ENCODE results near the gene IGFBP4. TPM values are rescaled to one million over a fixed set of nuclear protein-coding genes. Genes with fewer than 3 reads are reported as not detected.
"Not testable (repeated sequence)": the region's sequence is repeated elsewhere in the genome, so short reads cannot be mapped to it uniquely, and the experiment has no call there.

The IGFBP4 gene
- total RNA-seq, 6 donors from 2014 or later: 80.7 to 524 (median 169) TPM

DNA sequence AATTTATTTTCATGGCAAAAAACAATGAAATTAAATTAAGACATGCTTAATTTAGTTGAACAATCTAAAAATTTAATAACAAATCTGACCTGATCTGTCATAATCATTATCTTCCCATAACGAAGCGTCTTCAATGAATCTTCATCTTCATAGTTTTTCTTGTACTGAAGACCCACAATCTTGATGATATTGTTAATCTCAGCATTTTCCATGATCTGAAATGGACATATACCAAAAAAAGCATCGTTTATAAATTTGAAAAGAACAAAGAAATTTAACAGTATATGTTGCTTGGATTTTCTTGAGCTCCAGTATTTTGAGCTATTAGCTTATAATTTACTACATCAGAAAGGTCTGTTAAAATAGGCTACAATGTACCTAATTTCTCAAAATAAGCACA lies 35.8 kb upstream of the IGFBP4 start:
- ATAC-seq (ENCODE audit: low FRiP score in 2 of 2) (no peak), DNase-seq (no peak)
- TF ChIP-seq POLR2AphosphoS5 (IDR thresholded peaks at IDR 0.05) (no peak), POLR2A (IDR thresholded peaks at IDR 0.05) (no peak), EP300 (IDR thresholded peaks at IDR 0.05) (no peak)
- TF ChIP-seq, protein P1, sequence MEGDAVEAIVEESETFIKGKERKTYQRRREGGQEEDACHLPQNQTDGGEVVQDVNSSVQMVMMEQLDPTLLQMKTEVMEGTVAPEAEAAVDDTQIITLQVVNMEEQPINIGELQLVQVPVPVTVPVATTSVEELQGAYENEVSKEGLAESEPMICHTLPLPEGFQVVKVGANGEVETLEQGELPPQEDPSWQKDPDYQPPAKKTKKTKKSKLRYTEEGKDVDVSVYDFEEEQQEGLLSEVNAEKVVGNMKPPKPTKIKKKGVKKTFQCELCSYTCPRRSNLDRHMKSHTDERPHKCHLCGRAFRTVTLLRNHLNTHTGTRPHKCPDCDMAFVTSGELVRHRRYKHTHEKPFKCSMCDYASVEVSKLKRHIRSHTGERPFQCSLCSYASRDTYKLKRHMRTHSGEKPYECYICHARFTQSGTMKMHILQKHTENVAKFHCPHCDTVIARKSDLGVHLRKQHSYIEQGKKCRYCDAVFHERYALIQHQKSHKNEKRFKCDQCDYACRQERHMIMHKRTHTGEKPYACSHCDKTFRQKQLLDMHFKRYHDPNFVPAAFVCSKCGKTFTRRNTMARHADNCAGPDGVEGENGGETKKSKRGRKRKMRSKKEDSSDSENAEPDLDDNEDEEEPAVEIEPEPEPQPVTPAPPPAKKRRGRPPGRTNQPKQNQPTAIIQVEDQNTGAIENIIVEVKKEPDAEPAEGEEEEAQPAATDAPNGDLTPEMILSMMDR (IDR thresholded peaks at IDR 0.05): no peak
- Histone ChIP-seq H3K4me3 (no peak overlapping the region), H3K27me3 (no peaks in the 10 kb centered on the region), H3K4me1 (no peaks in the 10 kb centered on the region), H3K27ac (no peak overlapping the region), H3K9me3 (no peaks in the 10 kb centered on the region), H3K36me3 (no peaks in the 10 kb centered on the region)
- 91 to 98% methylated on average over 3 of the region's 3 CpGs for WGBS, 2 donors

DNA sequence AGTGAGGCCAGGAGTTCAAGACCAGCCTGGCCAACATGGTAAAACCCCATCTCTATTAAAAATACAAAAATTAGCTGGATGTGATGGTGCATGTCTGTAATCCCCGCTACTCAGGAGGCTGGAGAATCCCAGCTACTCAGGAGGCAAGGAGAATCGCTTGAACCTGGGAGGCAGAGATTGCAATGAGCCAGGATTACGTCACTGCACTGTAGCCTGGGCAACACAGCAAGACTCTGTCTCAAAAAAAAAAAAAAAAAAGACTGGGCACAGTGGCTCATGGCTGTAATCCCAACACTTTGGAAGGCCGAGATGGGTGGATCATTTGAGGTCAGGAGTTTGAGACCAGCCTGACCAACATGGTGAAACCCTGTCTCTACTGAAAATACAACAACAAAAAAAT lies 33.7 kb upstream of the IGFBP4 start:
- 93 to 94% methylated on average over 4 of the region's 4 CpGs for WGBS, 2 donors
- not testable (repeated sequence) for DNase-seq; ATAC-seq (ENCODE audit: low FRiP score in 2 of 2); H3K4me1 ChIP-seq; H3K4me3 ChIP-seq; H3K27ac ChIP-seq; H3K27me3 ChIP-seq; H3K36me3 ChIP-seq; H3K9me3 ChIP-seq

DNA sequence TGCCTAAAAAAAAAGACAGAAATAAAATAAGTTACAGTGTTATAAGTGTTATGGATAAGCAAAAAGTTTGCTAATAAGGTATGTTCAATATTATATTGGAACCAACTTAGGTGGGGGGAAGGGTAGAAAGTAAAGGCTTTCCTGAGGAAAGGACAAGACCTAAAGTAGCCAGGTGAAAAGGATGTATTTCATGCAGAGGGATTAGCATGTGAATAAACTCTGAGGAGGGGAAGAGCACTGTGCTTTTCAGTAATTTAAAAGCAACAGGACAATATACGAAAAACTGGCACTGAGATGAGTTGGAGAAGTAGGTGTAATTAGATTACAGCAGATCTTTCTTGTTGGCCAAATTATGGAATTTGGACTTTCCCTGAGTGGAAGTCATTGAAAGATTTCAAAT lies 33.2 kb upstream of the IGFBP4 start:
- no peak overlapping the region for H3K27ac ChIP-seq
- DNase-seq: no peak
- no peak for ATAC-seq (ENCODE audit: low FRiP score in 2 of 2)
- H3K4me3 ChIP-seq: no peak overlapping the region
- H3K27me3 ChIP-seq: no peaks in the 10 kb centered on the region
- H3K9me3 ChIP-seq: no peaks in the 10 kb centered on the region
- 83 to 96% methylated on average over 1 of the region's 1 CpG for WGBS, 2 donors
- H3K4me1 ChIP-seq: peaks cover 0 to 3% (median under 1%) of the 10 kb centered on the region in 4 donors
- no peaks in the 10 kb centered on the region for H3K36me3 ChIP-seq
- no peak for TF ChIP-seq POLR2A (IDR thresholded peaks at IDR 0.05)
- no peak for TF ChIP-seq POLR2AphosphoS5 (IDR thresholded peaks at IDR 0.05)
- TF ChIP-seq, protein P1 (IDR thresholded peaks at IDR 0.05): no peak
- TF ChIP-seq EP300 (IDR thresholded peaks at IDR 0.05): no peak

DNA sequence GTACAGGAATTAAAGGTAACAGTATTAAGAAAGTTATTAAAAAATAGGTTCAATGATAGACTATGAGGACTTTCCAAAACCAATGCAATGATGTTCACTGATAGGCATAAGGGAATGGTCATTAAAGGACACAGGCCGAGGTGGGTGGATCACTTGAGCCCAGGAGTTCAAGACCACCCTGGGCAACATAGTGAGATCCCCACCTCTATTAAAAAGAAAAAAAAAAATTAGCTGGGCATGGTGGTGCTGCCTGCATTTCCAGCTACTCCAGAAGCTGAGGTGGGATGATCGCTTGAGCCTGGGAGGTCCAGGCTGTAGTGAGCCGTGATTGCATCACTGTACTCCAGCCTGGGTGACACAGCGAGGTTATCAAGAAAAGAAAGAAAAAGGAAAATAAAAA lies 31.4 kb upstream of the IGFBP4 start:
- 95 to 97% methylated on average over 4 of the region's 4 CpGs for WGBS, 2 donors
- ATAC-seq (ENCODE audit: low FRiP score in 2 of 2): no peak
- Histone ChIP-seq H3K4me1 (peaks cover under 1 to 9% (median 2%) of the 10 kb centered on the region in 4 donors), H3K9me3 (no peaks in the 10 kb centered on the region), H3K4me3 (no peak overlapping the region), H3K27ac (no peak overlapping the region), H3K27me3 (no peaks in the 10 kb centered on the region), H3K36me3 (no peaks in the 10 kb centered on the region)
- TF ChIP-seq, protein P1 (IDR thresholded peaks at IDR 0.05): no peak
- TF ChIP-seq EP300 (IDR thresholded peaks at IDR 0.05) (no peak), POLR2A (IDR thresholded peaks at IDR 0.05) (no peak), POLR2AphosphoS5 (IDR thresholded peaks at IDR 0.05) (no peak)
- no peak for DNase-seq

DNA sequence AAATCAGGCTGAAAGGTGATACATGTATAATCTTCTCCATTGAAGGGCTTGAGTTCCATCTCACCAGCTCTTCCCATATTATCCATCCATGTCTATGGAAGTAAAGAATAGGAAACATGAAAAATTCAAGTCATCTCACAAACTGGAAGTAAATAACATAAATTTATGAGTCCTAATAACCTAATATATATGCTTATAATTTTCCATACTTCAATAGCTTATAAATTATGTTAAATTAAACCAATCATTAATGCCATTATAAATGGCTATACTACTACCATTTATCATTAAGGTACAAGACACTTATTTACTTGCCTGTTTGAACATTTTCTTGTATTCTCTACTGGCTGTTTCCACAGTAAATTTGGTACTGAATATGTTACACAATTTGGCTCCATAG lies 30.4 kb upstream of the IGFBP4 start:
- DNase-seq: no peak

DNA sequence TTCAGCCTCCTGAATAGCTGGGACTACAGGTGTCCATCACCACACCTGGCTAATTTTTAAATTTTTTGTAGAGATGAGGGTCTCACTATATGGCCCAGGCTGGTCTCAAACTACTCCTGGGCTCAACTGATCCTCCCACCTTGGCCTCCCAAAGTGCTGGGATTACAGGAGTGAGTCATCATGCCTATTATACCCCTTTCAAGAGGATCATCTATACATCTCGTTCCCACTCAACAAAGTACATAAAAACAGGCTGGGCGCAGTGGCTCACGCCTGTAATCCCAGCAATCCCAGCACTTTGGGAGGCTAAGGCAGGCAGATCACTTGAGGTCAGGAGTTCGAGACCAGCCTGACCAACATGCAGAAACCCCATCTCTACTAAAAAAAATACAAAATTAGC lies 28.9 kb upstream of the IGFBP4 start:
- 85 to 91% methylated on average over 4 of the region's 4 CpGs for WGBS, 2 donors
- peaks cover 11 to 30% (median 20%) of the 10 kb centered on the region in 4 donors for H3K4me1 ChIP-seq
- not testable (repeated sequence) for DNase-seq; H3K27ac ChIP-seq; H3K4me3 ChIP-seq; H3K9me3 ChIP-seq; H3K36me3 ChIP-seq; ATAC-seq (ENCODE audit: low FRiP score in 2 of 2); H3K27me3 ChIP-seq

More for the DNA sequence above, 30.4 kb upstream of the IGFBP4 start:
- H3K9me3 ChIP-seq: no peaks in the 10 kb centered on the region
- H3K36me3 ChIP-seq: no peaks in the 10 kb centered on the region
- peaks cover 7 to 17% (median 8%) of the 10 kb centered on the region in 4 donors for H3K4me1 ChIP-seq
- ATAC-seq (ENCODE audit: low FRiP score in 2 of 2): no peak
- no peak overlapping the region for H3K4me3 ChIP-seq
- H3K27ac ChIP-seq: no peak overlapping the region
- H3K27me3 ChIP-seq: no peaks in the 10 kb centered on the region
- TF ChIP-seq POLR2A (IDR thresholded peaks at IDR 0.05): no peak
- TF ChIP-seq, protein P1 (IDR thresholded peaks at IDR 0.05): no peak
- no peak for TF ChIP-seq EP300 (IDR thresholded peaks at IDR 0.05)
- TF ChIP-seq POLR2AphosphoS5 (IDR thresholded peaks at IDR 0.05): no peak
